ENCODE data around the gene TOPAZ1. TPM values are rescaled to one million over a fixed set of nuclear protein-coding genes. Genes with fewer than 3 reads are reported as not detected.

Gene TOPAZ1
- total and polyA plus RNA-seq, 2 of the 8 experiments (the other 6 are each of a cell fraction or from before 2014, with no cell fraction given), result not detected

- TF ChIP-seq CHD7 (IDR thresholded peaks at IDR 0.05; ENCODE audit: insufficient replicate concordance, low read length), result no peak
- TF ChIP-seq MAX (IDR thresholded peaks at IDR 0.05), result 0 out of 2 replicates have a peak, but pooled peaks have one; percentile 43
- no peak for TF ChIP-seq ASH2L (IDR thresholded peaks at IDR 0.05; ENCODE audit: low read length)
- no peak for TF ChIP-seq BACH1 (IDR thresholded peaks at IDR 0.05; ENCODE audit: low read length)
- peak; percentile 73 to 79 for TF ChIP-seq RAD21 (IDR thresholded peaks at IDR 0.05 in 1 of 2, conservative IDR thresholded peaks at IDR 0.05 in 1 of 2; ENCODE audit: low read depth in 2 of 2, low read length in 2 of 2)
- TF ChIP-seq YY1 (IDR thresholded peaks at IDR 0.05; ENCODE audit: low read depth, low read length), result 0 out of 2 replicates have a peak, but pooled peaks have one; percentile 20
- TF ChIP-seq HDAC6 (IDR thresholded peaks at IDR 0.05; ENCODE audit: low read depth, low read length), result no peak
These were observed 77.2 kb downstream of the TOPAZ1 start (continued) for GRCh38 chr3:44318891-44319311.

Measured in H1 (cell line).